HL-60 (cell line): ENCODE measurements around the gene EXOC4.

ENCODE experiments used
- DNase-seq, 2 experiments: peaks; one replicate each; pipeline ENCODE4 v3.0.0-alpha.2; 2010 to 2020; ENCODE audit warnings: low read depth in 1 of 2, low spot score in 1 of 2
- H3K27ac ChIP-seq: fragments of 250-450 bp; sonication (Bioruptor Pico); replicated peaks from 2 replicates; pipeline ENCODE4 v1.5.1; 2020; ENCODE audit warnings: mild to moderate bottlenecking, moderate library complexity
- H3K27me3 ChIP-seq: fragments of 250-450 bp; sonication (Bioruptor Pico); 2 replicates; pipeline ENCODE4 v1.5.1; 2021; ENCODE audit warnings: mild to moderate bottlenecking, moderate library complexity; ENCODE audit not compliant: insufficient read depth, poor library complexity, severe bottlenecking
- H3K4me3 ChIP-seq: replicated peaks from 2 replicates; pipeline ENCODE4 v1.5.1; 2011; ENCODE audit warnings: mild to moderate bottlenecking, control low read depth, low read length; ENCODE audit not compliant: insufficient read depth
- GABPA ChIP-seq: IDR thresholded peaks from 2 replicates; pipeline ENCODE4 v1.6.1; 2012; ENCODE audit warnings: low read depth
- POLR2AphosphoS5 ChIP-seq: IDR thresholded peaks from 2 replicates; pipeline ENCODE4 v1.6.1; 2012; ENCODE audit warnings: low read depth
- SPI1 ChIP-seq: IDR thresholded peaks from 2 replicates; pipeline ENCODE4 v1.6.1; 2012; ENCODE audit warnings: low read depth, mild to moderate bottlenecking, borderline replicate concordance
- TF ChIP-seq, protein P1 (sequence below): IDR thresholded peaks from 2 replicates; pipeline ENCODE4 v1.6.1; 2012; ENCODE audit warnings: low read depth; ENCODE audit not compliant: insufficient replicate concordance
- TF ChIP-seq, protein P2 (sequence below): IDR thresholded peaks from one replicate; pipeline ENCODE4 v1.5.1; 2011; ENCODE audit warnings: low read length, control low read depth, inconsistent platforms; ENCODE audit not compliant: insufficient read depth

EXOC4 gene

GRCh38 chr7:133730360-133730759 lies 477.5 kb downstream of the EXOC4 start:
- Histone ChIP-seq H3K4me3 (no peak overlapping the region), H3K27ac (no peak overlapping the region), H3K27me3 (no peaks in the 10 kb centered on the region)
- DNase-seq, result no peak
- TF ChIP-seq SPI1 (no peak), POLR2AphosphoS5 (no peak), GABPA (no peak)
- TF ChIP-seq, protein P1, sequence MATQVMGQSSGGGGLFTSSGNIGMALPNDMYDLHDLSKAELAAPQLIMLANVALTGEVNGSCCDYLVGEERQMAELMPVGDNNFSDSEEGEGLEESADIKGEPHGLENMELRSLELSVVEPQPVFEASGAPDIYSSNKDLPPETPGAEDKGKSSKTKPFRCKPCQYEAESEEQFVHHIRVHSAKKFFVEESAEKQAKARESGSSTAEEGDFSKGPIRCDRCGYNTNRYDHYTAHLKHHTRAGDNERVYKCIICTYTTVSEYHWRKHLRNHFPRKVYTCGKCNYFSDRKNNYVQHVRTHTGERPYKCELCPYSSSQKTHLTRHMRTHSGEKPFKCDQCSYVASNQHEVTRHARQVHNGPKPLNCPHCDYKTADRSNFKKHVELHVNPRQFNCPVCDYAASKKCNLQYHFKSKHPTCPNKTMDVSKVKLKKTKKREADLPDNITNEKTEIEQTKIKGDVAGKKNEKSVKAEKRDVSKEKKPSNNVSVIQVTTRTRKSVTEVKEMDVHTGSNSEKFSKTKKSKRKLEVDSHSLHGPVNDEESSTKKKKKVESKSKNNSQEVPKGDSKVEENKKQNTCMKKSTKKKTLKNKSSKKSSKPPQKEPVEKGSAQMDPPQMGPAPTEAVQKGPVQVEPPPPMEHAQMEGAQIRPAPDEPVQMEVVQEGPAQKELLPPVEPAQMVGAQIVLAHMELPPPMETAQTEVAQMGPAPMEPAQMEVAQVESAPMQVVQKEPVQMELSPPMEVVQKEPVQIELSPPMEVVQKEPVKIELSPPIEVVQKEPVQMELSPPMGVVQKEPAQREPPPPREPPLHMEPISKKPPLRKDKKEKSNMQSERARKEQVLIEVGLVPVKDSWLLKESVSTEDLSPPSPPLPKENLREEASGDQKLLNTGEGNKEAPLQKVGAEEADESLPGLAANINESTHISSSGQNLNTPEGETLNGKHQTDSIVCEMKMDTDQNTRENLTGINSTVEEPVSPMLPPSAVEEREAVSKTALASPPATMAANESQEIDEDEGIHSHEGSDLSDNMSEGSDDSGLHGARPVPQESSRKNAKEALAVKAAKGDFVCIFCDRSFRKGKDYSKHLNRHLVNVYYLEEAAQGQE, result no peak
- TF ChIP-seq, protein P2, sequence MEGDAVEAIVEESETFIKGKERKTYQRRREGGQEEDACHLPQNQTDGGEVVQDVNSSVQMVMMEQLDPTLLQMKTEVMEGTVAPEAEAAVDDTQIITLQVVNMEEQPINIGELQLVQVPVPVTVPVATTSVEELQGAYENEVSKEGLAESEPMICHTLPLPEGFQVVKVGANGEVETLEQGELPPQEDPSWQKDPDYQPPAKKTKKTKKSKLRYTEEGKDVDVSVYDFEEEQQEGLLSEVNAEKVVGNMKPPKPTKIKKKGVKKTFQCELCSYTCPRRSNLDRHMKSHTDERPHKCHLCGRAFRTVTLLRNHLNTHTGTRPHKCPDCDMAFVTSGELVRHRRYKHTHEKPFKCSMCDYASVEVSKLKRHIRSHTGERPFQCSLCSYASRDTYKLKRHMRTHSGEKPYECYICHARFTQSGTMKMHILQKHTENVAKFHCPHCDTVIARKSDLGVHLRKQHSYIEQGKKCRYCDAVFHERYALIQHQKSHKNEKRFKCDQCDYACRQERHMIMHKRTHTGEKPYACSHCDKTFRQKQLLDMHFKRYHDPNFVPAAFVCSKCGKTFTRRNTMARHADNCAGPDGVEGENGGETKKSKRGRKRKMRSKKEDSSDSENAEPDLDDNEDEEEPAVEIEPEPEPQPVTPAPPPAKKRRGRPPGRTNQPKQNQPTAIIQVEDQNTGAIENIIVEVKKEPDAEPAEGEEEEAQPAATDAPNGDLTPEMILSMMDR, result no peak

DNA sequence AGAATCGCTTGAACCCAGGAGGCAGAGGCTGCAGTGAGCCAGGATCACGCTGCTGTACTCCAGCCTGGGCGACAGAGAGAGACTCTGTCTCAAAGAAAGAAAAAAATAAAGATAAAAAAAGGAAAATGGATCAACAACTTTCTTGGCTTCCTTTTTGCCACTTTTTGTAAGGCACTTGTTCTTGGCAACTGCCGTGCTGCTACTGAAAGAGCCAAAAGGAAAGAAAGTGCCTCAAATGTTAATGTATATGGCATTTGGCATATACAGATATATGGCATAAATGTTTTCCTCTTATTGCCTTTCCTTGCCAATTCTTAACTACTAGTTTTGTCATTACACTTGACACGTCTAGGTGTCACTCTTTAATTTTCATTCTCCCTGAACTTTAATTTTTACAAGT lies 480.5 kb downstream of the EXOC4 start:
- TF ChIP-seq SPI1 (no peak), GABPA (no peak), POLR2AphosphoS5 (no peak)
- TF ChIP-seq, protein P2, result no peak
- TF ChIP-seq, protein P1, result no peak
- Histone ChIP-seq H3K27ac (no peak overlapping the region), H3K4me3 (no peak overlapping the region), H3K27me3 (no peaks in the 10 kb centered on the region)
- no peak for DNase-seq

DNA sequence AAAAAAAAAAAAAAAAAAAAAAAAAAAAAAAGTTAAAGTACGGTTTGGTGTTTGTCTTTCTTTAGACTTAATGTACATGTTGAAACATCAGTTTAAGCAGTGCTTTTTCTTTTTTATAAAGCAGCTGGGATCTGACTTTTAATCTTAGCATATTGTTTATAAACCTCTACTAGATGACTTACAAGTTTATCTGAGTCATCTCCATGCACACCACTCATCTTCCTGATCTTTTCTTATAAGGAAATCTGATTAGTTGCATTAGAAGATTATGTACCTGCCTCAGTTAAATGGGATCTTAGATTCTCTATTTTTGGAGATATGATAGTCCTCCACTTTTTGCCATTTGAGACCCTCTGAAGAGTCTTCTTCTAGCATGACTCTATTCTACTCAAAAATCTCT lies 482.3 kb downstream of the EXOC4 start:
- Histone ChIP-seq H3K27ac (no peak overlapping the region), H3K27me3 (no peaks in the 10 kb centered on the region), H3K4me3 (no peak overlapping the region)
- TF ChIP-seq SPI1 (no peak), GABPA (no peak), POLR2AphosphoS5 (no peak)
- TF ChIP-seq, protein P2, result no peak
- TF ChIP-seq, protein P1, result no peak
- no peak for DNase-seq
